OCI-LY1 (cell line): ENCODE measurements around the gene CCDC91.

ENCODE experiments used
- H2AFZ ChIP-seq: fragments of 200-600 bp; sonication (generic), shearing (Covaris generic); 2 replicates; pipeline ENCODE4 v1.6.0; 2014; ENCODE audit warnings: antibody characterized with exemption, mild to moderate bottlenecking, low read length
- H3F3A ChIP-seq: fragments of 200-600 bp; sonication (generic), shearing (Covaris generic); 2 replicates; pipeline ENCODE4 v1.6.0; 2014; ENCODE audit warnings: mild to moderate bottlenecking, antibody characterized with exemption, low read length, moderate library complexity; ENCODE audit not compliant: insufficient read depth
- H3K27ac ChIP-seq: fragments of 200-600 bp; sonication (generic); 2 replicates; pipeline ENCODE4 v1.5.1; 2014; ENCODE audit warnings: low read length, mixed run types, mild to moderate bottlenecking, low read depth; ENCODE audit not compliant: poor library complexity, severe bottlenecking
- H3K27me3 ChIP-seq: fragments of 200-600 bp; sonication (generic); 2 replicates; pipeline ENCODE4 v1.6.0; 2014; ENCODE audit warnings: antibody characterized with exemption, mild to moderate bottlenecking, low read length, moderate library complexity; ENCODE audit not compliant: insufficient read depth
- H3K36me3 ChIP-seq: fragments of 200-600 bp; sonication (generic); 2 replicates; pipeline ENCODE4 v1.6.1; 2014; ENCODE audit warnings: mild to moderate bottlenecking, antibody characterized with exemption, low read length, moderate library complexity, mixed read lengths; ENCODE audit not compliant: insufficient read depth
- H3K4me1 ChIP-seq: fragments of 200-600 bp; sonication (generic); 2 replicates; pipeline ENCODE4 v1.5.1; 2014; ENCODE audit warnings: mild to moderate bottlenecking, low read length, moderate library complexity; ENCODE audit not compliant: insufficient read depth, severe bottlenecking
- H3K4me2 ChIP-seq: fragments of 200-600 bp; sonication (generic), shearing (Covaris generic); 2 replicates; pipeline ENCODE4 v1.6.1; 2014; ENCODE audit warnings: low read length
- H3K4me3 ChIP-seq: fragments of 200-600 bp; sonication (generic); 2 replicates; pipeline ENCODE4 v1.5.1; 2014; ENCODE audit warnings: low read length, low read depth, mild to moderate bottlenecking, mixed read lengths; ENCODE audit not compliant: poor library complexity, severe bottlenecking
- H3K79me2 ChIP-seq: fragments of 200-600 bp; shearing (Covaris generic); 2 replicates; pipeline ENCODE4 v1.6.1; 2016; ENCODE audit warnings: mixed run types, low read length, mixed read lengths; ENCODE audit not compliant: insufficient read depth
- H3K9ac ChIP-seq: fragments of 200-600 bp; sonication (generic), shearing (Covaris generic); 2 replicates; pipeline ENCODE4 v1.6.1; 2014; ENCODE audit warnings: mild to moderate bottlenecking, low read length, mixed read lengths
- H3K9me2 ChIP-seq: fragments of 200-600 bp; sonication (generic), shearing (Covaris generic); 2 replicates; pipeline ENCODE4 v1.6.1; 2014; ENCODE audit warnings: low read depth, mild to moderate bottlenecking, low read length, mixed read lengths
- H3K9me3 ChIP-seq: fragments of 200-600 bp; shearing (Covaris generic); 2 replicates; pipeline ENCODE4 v1.6.1; 2014; ENCODE audit warnings: low read length, mixed read lengths
- H4K20me1 ChIP-seq: fragments of 200-600 bp; sonication (generic), shearing (Covaris generic); 2 replicates; pipeline ENCODE4 v1.6.0; 2016; ENCODE audit warnings: mild to moderate bottlenecking, low read length; ENCODE audit not compliant: insufficient read depth
- CTCF ChIP-seq: fragments of 200-600 bp; sonication (generic), shearing (Covaris generic); IDR thresholded peaks from 2 replicates; pipeline ENCODE4 v1.5.1; 2017; ENCODE audit warnings: mild to moderate bottlenecking, antibody characterized with exemption, low read length, moderate library complexity, mixed read lengths
- EZH2 ChIP-seq: fragments of 200-600 bp; sonication (generic), shearing (Covaris generic); IDR thresholded peaks from 2 replicates; pipeline ENCODE4 v1.8.0; 2017; ENCODE audit warnings: borderline replicate concordance, mixed run types, mild to moderate bottlenecking, antibody characterized with exemption, low read length, moderate library complexity, mixed read lengths

CCDC91 gene

GRCh38 chr12:28550757-28551704 is 360.8 kb downstream of the CCDC91 start:
- no peak overlapping the region for H3K4me2 ChIP-seq
- no peaks in the 10 kb centered on the region for H4K20me1 ChIP-seq
- no peaks in the 10 kb centered on the region for H3F3A ChIP-seq
- H3K36me3 ChIP-seq = no peaks in the 10 kb centered on the region
- no peak overlapping the region for H3K9ac ChIP-seq
- H3K4me1 ChIP-seq = no peaks in the 10 kb centered on the region
- H3K4me3 ChIP-seq = no peak overlapping the region
- no peaks in the 10 kb centered on the region for H3K79me2 ChIP-seq
- H3K9me2 ChIP-seq = no peaks in the 10 kb centered on the region
- no peak overlapping the region for H2AFZ ChIP-seq
- H3K27me3 ChIP-seq = no peaks in the 10 kb centered on the region
- no peaks in the 10 kb centered on the region for H3K9me3 ChIP-seq
- TF ChIP-seq EZH2 (no peak), CTCF (no peak)
- H3K27ac ChIP-seq = no peak overlapping the region

GRCh38 chr12:28552251-28552970 is 362.2 kb downstream of the CCDC91 start:
- H2AFZ ChIP-seq = no peak overlapping the region
- no peak overlapping the region for H3K27ac ChIP-seq
- H3K4me1 ChIP-seq = no peaks in the 10 kb centered on the region
- no peaks in the 10 kb centered on the region for H3F3A ChIP-seq
- no peak overlapping the region for H3K4me3 ChIP-seq
- H3K9ac ChIP-seq = no peak overlapping the region
- no peak for TF ChIP-seq EZH2
- no peak for TF ChIP-seq CTCF
- H4K20me1 ChIP-seq = no peaks in the 10 kb centered on the region
- no peak overlapping the region for H3K4me2 ChIP-seq
- H3K9me3 ChIP-seq = no peaks in the 10 kb centered on the region
- no peaks in the 10 kb centered on the region for H3K79me2 ChIP-seq
- no peaks in the 10 kb centered on the region for H3K27me3 ChIP-seq
- no peaks in the 10 kb centered on the region for H3K9me2 ChIP-seq
- H3K36me3 ChIP-seq = no peaks in the 10 kb centered on the region

GRCh38 chr12:28555748-28556147 is 365.5 kb downstream of the CCDC91 start:
- Histone ChIP-seq H2AFZ (no peak overlapping the region), H3K36me3 (no peaks in the 10 kb centered on the region), H3K9me3 (no peaks in the 10 kb centered on the region), H3K79me2 (no peaks in the 10 kb centered on the region), H3K4me2 (no peak overlapping the region), H3K9ac (no peak overlapping the region), H3K4me3 (no peak overlapping the region), H3F3A (no peaks in the 10 kb centered on the region), H3K4me1 (no peaks in the 10 kb centered on the region), H4K20me1 (no peaks in the 10 kb centered on the region), H3K9me2 (no peaks in the 10 kb centered on the region), H3K27me3 (no peaks in the 10 kb centered on the region), H3K27ac (no peak overlapping the region)
- no peak for TF ChIP-seq CTCF
